Calu3 (cell line): ENCODE results near the gene TSHZ3. TPM values are rescaled to one million over a fixed set of nuclear protein-coding genes. Genes with fewer than 3 reads are reported as not detected.

ENCODE experiments used
- BruUV-seq: library from RNA; stranded (reverse); fragments of 400-500 nt; replicated peaks from 2 replicates; lab custom pipeline; 2021; lab: Mats Ljungman, UMichigan
- CTCF ChIA-PET: fragments of 300-600 bp; sonication (Branson Sonifier 250); formaldehyde crosslinking; loops from one replicate; lab custom pipeline; 2022; ENCODE audit warnings: antibody characterized with exemption; lab: Charles Lee
- DNase-seq: peaks from one replicate; pipeline ENCODE4 v3.0.0; 2022
- H3K27ac Mint-ChIP-seq: one replicate; pipeline ENCODE4 v1.8.0; 2022; ENCODE audit warnings: mixed read lengths; ENCODE audit not compliant: unreplicated experiment
- H3K27me3 Mint-ChIP-seq: one replicate; pipeline ENCODE4 v1.8.0; 2022; ENCODE audit warnings: mixed read lengths; ENCODE audit not compliant: unreplicated experiment
- H3K36me3 Mint-ChIP-seq: one replicate; pipeline ENCODE4 v1.8.0; 2022; ENCODE audit warnings: mild to moderate bottlenecking, moderate library complexity, mixed read lengths; ENCODE audit not compliant: insufficient read depth, unreplicated experiment
- H3K4me1 Mint-ChIP-seq: one replicate; pipeline ENCODE4 v1.8.0; 2022; ENCODE audit warnings: mild to moderate bottlenecking, low read depth, mixed read lengths; ENCODE audit not compliant: unreplicated experiment
- H3K4me3 Mint-ChIP-seq: one replicate; pipeline ENCODE4 v1.8.0; 2022; ENCODE audit warnings: mild to moderate bottlenecking, low read depth, moderate library complexity, mixed read lengths; ENCODE audit not compliant: unreplicated experiment
- H3K9me3 Mint-ChIP-seq: one replicate; pipeline ENCODE4 v1.8.0; 2022; ENCODE audit warnings: low read depth, mixed read lengths; ENCODE audit not compliant: unreplicated experiment
- CTCF ChIP-seq: fragments of 200-600 bp; IDR thresholded peaks from one replicate; pipeline ENCODE4 v1.8.0; 2022; ENCODE audit warnings: antibody characterized with exemption; ENCODE audit not compliant: unreplicated experiment
- intact Hi-C: fragments of 100-400 bp; cut with micrococcal nuclease; formaldehyde crosslinking; loops from one replicate; pipeline ENCODE4 v1.10.0; 2022; ENCODE audit not compliant: unreplicated experiment
- total RNA-seq: library from RNA; stranded (reverse); gene quantifications from 2 replicates; pipeline ENCODE4 v1.2.3, GENCODE V29; 2022

Gene TSHZ3
- total RNA-seq, 1 experiment from 2014 or later = not detected

- intact Hi-C loops = no loop called here
- Mint-ChIP-seq H3K9me3 (peaks cover 6% of the 10 kb centered on the region), H3K36me3 (no peaks in the 10 kb centered on the region), H3K27ac (no peak overlapping the region), H3K27me3 (no peaks in the 10 kb centered on the region), H3K4me3 (no peak overlapping the region), H3K4me1 (no peaks in the 10 kb centered on the region)
- CTCF ChIA-PET = no interaction called here
- TF ChIP-seq CTCF = no peak
- DNase-seq = no peak
- BruUV-seq = no TSS peak
Observed at GRCh38 chr19:31257426-31258130, 91.7 kb downstream of the TSHZ3 start.

- no peak overlapping the region for H3K27ac Mint-ChIP-seq
- no peak for DNase-seq
- no TSS peak for BruUV-seq
- intact Hi-C loops = no loop called here
- no peak for TF ChIP-seq CTCF
- H3K4me1 Mint-ChIP-seq = no peaks in the 10 kb centered on the region
- no peaks in the 10 kb centered on the region for H3K36me3 Mint-ChIP-seq
- CTCF ChIA-PET = no interaction called here
- H3K27me3 Mint-ChIP-seq = no peaks in the 10 kb centered on the region
- H3K9me3 Mint-ChIP-seq = peaks cover 9% of the 10 kb centered on the region
- no peak overlapping the region for H3K4me3 Mint-ChIP-seq
Observed at GRCh38 chr19:31257025-31257424, 92.2 kb downstream of the TSHZ3 start.

- BruUV-seq = no TSS peak
Observed at GRCh38 chr19:31256593-31256960, 92.7 kb downstream of the TSHZ3 start.

GRCh38 chr19:31255831-31256592 is 93.2 kb downstream of the TSHZ3 start:
- Mint-ChIP-seq H3K9me3 (peaks cover 9% of the 10 kb centered on the region), H3K4me1 (no peaks in the 10 kb centered on the region), H3K4me3 (no peak overlapping the region), H3K27ac (no peak overlapping the region), H3K27me3 (no peaks in the 10 kb centered on the region), H3K36me3 (no peaks in the 10 kb centered on the region)
- intact Hi-C loops = no loop called here
- CTCF ChIA-PET = no interaction called here
- no TSS peak for BruUV-seq
- TF ChIP-seq CTCF = no peak
- no peak for DNase-seq

More at GRCh38 chr19:31256593-31256960, 92.7 kb downstream of the TSHZ3 start:
- Mint-ChIP-seq H3K27me3 (no peaks in the 10 kb centered on the region), H3K27ac (no peak overlapping the region), H3K36me3 (no peaks in the 10 kb centered on the region), H3K4me1 (no peaks in the 10 kb centered on the region), H3K4me3 (no peak overlapping the region), H3K9me3 (peaks cover 9% of the 10 kb centered on the region)
- TF ChIP-seq CTCF = no peak
- intact Hi-C loops = no loop called here
- CTCF ChIA-PET = no interaction called here
- DNase-seq = no peak
